Subcutaneous adipose tissue (tissue), 4 donors: ENCODE data around the gene TUBD1. TPM values are rescaled to one million over a fixed set of nuclear protein-coding genes. Genes with fewer than 3 reads are reported as not detected.

Source experiments
- total RNA-seq, 4 donors: library from RNA; depleted of rRNA; stranded (reverse); fragments of >200 nt; gene quantifications; one replicate each; pipeline ENCODE4 v1.1.0, GENCODE V29; 2016
- TF ChIP-seq, protein P1 (sequence below): fragments of 450-650 bp; IDR thresholded peaks from one replicate; pipeline ENCODE4 v1.5.1; 2016; ENCODE audit warnings: low read depth, mild to moderate bottlenecking, control low read depth, antibody characterized with exemption, moderate library complexity

The TUBD1 gene
- total RNA-seq, 4 donors from 2014 or later: 5.5 to 13.4 (median 9.7) TPM

DNA sequence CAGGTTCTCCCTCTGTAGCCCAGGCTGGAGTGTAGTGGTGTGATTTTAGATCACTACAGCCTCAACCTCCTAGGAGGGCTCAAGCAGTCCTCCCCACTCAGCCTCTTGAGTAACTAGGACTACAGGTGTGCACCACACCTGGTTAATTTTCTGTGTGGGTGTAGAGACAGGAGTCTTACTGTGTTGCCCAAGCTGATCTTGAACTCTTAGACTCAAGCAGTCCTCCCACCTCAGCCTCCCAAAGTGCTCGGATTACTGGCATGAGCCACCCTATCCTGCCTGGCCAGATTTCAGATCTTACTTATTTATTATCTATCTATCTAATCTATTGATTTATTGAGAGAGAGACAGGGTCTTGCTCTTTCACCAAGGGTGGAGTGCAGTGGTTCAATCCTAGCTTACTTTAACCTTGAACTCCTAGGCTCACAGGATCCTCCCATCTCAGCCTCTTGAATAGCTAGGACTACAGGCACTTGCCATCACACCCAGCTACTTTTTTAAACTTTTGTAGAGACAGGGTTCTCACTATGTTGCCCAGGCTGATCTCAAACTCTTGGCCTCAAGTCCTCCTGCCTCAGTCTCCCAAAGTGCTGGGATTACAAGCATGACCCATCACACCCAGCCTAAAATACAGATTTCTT is 61.8 kb downstream of the TUBD1 start:
- TF ChIP-seq, protein P1, sequence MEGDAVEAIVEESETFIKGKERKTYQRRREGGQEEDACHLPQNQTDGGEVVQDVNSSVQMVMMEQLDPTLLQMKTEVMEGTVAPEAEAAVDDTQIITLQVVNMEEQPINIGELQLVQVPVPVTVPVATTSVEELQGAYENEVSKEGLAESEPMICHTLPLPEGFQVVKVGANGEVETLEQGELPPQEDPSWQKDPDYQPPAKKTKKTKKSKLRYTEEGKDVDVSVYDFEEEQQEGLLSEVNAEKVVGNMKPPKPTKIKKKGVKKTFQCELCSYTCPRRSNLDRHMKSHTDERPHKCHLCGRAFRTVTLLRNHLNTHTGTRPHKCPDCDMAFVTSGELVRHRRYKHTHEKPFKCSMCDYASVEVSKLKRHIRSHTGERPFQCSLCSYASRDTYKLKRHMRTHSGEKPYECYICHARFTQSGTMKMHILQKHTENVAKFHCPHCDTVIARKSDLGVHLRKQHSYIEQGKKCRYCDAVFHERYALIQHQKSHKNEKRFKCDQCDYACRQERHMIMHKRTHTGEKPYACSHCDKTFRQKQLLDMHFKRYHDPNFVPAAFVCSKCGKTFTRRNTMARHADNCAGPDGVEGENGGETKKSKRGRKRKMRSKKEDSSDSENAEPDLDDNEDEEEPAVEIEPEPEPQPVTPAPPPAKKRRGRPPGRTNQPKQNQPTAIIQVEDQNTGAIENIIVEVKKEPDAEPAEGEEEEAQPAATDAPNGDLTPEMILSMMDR: no peak

DNA sequence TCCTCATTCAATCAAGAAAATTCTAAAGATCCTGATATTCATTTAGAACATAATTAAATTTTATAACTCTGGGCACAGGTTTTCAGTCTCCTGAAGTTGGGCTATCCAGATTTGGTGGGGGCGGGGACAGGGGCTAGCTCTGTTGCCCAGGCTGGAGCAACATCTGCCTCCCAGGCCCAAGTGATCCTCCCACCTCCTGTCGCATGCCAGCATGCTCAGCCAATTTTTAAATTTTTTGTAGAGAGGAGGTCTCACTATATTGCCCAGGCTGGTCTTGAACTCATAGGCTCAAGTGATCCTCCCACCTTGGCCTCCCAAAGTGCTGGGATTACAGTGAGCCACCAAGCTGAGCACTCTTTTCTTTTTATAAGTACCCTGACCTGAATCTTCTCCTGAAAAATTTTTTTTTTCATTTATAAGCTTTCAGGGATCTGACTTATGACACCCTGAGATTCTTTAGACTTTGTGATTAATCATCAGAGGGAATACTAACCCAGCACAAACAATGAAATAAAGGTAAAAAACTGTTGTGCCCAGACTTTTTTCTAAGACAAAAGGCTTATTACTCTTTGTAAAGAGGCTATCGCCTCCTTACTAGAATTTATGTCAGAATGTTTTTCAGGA is 62.6 kb downstream of the TUBD1 start:
- TF ChIP-seq, protein P1: no peak

DNA sequence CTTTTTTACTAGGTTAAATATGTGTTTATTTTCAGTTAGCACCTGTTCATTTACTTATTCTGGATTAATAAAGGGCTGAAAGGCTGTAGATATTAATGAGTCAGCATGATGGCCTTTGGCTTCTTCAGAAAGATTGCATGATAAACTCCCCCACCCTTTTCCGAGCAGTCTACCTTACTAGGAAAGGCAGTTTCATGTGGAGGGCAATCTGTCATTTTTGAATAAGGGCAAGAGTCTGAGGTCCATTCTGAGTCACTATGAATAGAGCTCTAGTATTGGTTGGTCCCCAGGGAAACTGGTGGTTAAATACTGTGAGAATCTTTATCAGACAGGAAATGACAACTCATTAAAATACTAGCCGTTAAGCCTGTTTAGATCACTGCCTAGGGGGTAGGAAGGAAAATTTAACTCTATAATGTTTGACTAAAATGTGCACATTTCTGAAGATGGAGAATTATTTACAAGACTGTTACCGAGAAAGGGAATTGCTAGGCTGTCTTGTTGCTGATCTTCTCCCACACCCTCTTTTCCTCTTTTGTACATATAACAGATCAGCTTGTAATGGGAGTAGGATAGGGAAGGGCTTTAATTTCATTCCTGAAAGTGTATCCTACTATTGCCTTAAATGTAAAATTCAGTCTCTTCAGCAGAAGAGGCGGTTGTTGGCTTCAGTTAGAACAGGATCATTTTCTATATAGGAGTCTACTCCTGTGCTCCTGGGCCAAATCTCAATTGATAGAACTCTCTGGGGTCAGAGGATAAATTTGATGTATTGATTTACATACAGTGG is 63.3 kb downstream of the TUBD1 start:
- TF ChIP-seq, protein P1: no peak

DNA sequence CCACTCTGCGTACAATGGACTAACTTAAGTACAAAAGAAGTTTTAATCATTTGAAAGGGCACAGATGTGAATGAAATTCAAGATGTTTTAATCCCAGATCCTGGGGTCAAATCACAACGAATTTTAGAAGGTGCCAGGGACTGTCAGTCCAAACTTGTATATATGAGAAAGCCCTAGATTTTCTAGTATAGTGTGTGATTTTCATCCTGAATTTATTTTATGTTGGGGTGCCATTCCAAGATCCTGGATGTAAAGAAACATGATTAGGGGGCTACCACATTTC is 64.3 kb downstream of the TUBD1 start:
- TF ChIP-seq, protein P1: no peak

DNA sequence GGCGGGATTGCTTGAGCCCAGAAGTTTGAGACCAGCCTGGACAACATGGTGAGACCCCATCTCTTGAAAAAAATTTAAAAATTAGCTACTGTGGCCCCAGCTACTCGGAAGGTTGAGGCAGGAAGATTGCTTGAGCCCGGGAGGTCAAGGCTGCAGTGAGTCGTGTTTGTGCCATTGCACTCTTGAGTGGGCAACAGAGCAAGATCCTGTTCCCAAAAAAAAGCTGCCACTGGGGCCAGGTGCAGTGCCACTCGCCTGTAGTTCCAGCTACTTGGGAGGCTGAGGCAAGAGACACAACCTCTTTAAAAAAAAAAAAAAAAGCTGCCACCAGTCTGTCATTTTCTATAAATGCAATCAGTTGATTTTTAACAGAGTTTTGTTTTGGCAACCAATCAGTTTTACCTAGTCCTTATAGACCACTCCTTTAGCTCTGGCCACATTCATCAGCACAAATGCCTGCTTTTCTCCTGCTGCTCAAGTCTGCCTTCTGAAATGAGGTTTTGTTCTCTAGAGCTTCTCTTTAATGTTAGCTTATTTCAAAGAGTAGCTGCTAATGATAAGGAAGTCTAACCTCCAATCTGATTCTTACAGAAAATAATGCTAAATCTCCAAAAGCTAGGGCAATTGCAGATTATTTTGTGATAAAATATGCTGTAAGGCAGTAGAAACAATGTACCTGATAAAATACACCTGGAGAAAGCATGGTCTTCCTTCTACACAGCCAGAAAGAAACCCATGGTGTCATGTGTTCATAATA is 64.8 kb downstream of the TUBD1 start:
- TF ChIP-seq, protein P1: no peak

DNA sequence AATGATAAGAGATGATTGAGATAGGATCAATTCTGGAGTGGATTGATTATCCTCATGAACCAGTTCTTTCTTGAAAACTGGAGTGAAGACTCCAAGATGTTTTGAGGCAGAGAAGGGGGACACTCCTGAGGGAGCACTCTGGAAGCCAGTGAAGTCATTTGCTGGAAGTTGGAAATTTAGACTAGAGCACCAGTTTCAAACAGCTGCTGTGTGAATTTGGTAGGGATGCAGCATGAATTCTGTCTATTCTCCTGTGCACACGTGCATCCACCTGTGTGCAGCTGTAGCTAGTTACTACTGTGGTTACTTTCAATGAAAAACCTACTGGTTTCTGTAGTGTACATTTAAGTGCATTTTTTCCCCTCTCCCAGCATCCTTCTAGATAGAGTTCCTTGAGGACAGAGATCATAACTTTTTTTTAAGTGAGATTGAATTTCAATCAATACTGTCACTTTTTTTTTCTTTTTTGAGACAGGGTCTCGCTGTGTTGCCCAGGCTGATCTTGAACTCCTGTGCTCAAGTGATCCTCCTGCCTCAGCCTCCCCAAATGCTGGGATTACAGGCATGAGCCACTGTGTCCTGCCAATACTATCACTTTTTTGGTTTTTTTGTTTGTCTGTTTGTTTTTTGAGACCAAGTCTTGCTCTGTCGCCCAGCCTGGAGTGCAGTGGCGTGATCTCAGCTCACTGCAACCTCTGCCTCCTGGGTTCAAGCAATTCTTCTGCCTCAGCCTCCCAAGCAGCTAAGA is 65.9 kb downstream of the TUBD1 start:
- TF ChIP-seq, protein P1: no peak
